HG03159 (cell line): ENCODE data around the gene PRKRIP1.
"Not testable (repeated sequence)": the region's sequence is repeated elsewhere in the genome, so short reads cannot be mapped to it uniquely, and the experiment has no call there.

Experiments
- ATAC-seq: cut with Tn5 transposase; IDR thresholded peaks from one replicate; pipeline ENCODE4 v1.9.1; 2021; ENCODE audit warnings: mild to moderate bottlenecking, moderate library complexity; ENCODE audit not compliant: unreplicated experiment

The PRKRIP1 gene

GRCh38 chr7:102474736-102475435, 78.7 kb downstream of the PRKRIP1 start:
- ATAC-seq: not testable (repeated sequence)
